GM21723 (cell line): ENCODE data around the gene FAM227A.
"Not testable (repeated sequence)": the region's sequence is repeated elsewhere in the genome, so short reads cannot be mapped to it uniquely, and the experiment has no call there.

ENCODE experiments used
- ATAC-seq: cut with Tn5 transposase; IDR thresholded peaks from one replicate; pipeline ENCODE4 v1.9.1; 2021; ENCODE audit warnings: mild to moderate bottlenecking, moderate library complexity; ENCODE audit not compliant: unreplicated experiment

Gene FAM227A

GRCh38 chr22:38674888-38675287 is 18.7 kb upstream of the FAM227A start:
- ATAC-seq = no peak

GRCh38 chr22:38657045-38657909 is 1.1 kb upstream of the FAM227A start:
- peak; percentile 41 for ATAC-seq

GRCh38 chr22:38655519-38656255 is 505 bp downstream of the FAM227A start:
- ATAC-seq = no peak

GRCh38 chr22:38653741-38654140 is 2.5 kb downstream of the FAM227A start:
- no peak for ATAC-seq

- ATAC-seq = no peak
Measured at GRCh38 chr22:38652859-38653258, 3.3 kb downstream of the FAM227A start.

GRCh38 chr22:38649841-38650522 is 6.2 kb downstream of the FAM227A start:
- ATAC-seq = no peak

GRCh38 chr22:38645430-38645829 is 10.8 kb downstream of the FAM227A start:
- no peak for ATAC-seq

GRCh38 chr22:38644245-38644644 is 11.9 kb downstream of the FAM227A start:
- ATAC-seq = not testable (repeated sequence)

- no peak for ATAC-seq
Measured at GRCh38 chr22:38641476-38642040, 14.6 kb downstream of the FAM227A start.

GRCh38 chr22:38638728-38639127 is 17.5 kb downstream of the FAM227A start:
- no peak for ATAC-seq

- no peak for ATAC-seq
Measured at GRCh38 chr22:38638216-38638615, 18.0 kb downstream of the FAM227A start.

GRCh38 chr22:38632528-38632927 is 23.7 kb downstream of the FAM227A start:
- ATAC-seq = no peak

- ATAC-seq = no peak
Measured at GRCh38 chr22:38631724-38632123, 24.5 kb downstream of the FAM227A start.

GRCh38 chr22:38629108-38629507 is 27.1 kb downstream of the FAM227A start:
- no peak for ATAC-seq

GRCh38 chr22:38628444-38628843 is 27.7 kb downstream of the FAM227A start:
- ATAC-seq = no peak

GRCh38 chr22:38623351-38623750 is 32.8 kb downstream of the FAM227A start:
- no peak for ATAC-seq

GRCh38 chr22:38618682-38619081 is 37.5 kb downstream of the FAM227A start:
- no peak for ATAC-seq

- no peak for ATAC-seq
Measured at GRCh38 chr22:38618258-38618657, 37.9 kb downstream of the FAM227A start.

- ATAC-seq = not testable (repeated sequence)
Measured at GRCh38 chr22:38615064-38615405, 41.2 kb downstream of the FAM227A start.

- ATAC-seq = no peak
Measured at GRCh38 chr22:38614332-38615063, 41.7 kb downstream of the FAM227A start.

- no peak for ATAC-seq
Measured at GRCh38 chr22:38613588-38613987, 42.6 kb downstream of the FAM227A start.
